ENCODE data around the gene SMAD6.
A peak's percentile ranks its signal among the peaks of the same experiment; 100 is the strongest.

The SMAD6 gene

GRCh38 chr15:66702035-66702786 lies at the start of gene SMAD6:
Gene SMAD6, plus strand, starts transcription at chr15:66702236. Its CDS starts 1,023 bp downstream, at chr15:66703259.
- peak within 1 kb of the TSS; percentile 82 for H3K4me3 Mint-ChIP-seq
- H3K27me3 Mint-ChIP-seq, result peaks cover 33% of the 10 kb centered on the region
- peak within 1 kb of the TSS; percentile 64 for H3K27ac Mint-ChIP-seq (ENCODE audit: low read depth)
- peaks cover 22% of the 10 kb centered on the region for H3K4me1 Mint-ChIP-seq
- peaks cover 2% of the 10 kb centered on the region for H3K36me3 Mint-ChIP-seq (ENCODE audit: insufficient read depth)
- DNase-seq (ENCODE audit: low spot score in 2 of 2) (peak; percentile 45 to 61), ATAC-seq (replicated peaks; ENCODE audit: extremely low read depth, poor library complexity, severe bottlenecking) (peak; percentile 59)
- H3K9me3 Mint-ChIP-seq, result no peaks in the 10 kb centered on the region

DNA sequence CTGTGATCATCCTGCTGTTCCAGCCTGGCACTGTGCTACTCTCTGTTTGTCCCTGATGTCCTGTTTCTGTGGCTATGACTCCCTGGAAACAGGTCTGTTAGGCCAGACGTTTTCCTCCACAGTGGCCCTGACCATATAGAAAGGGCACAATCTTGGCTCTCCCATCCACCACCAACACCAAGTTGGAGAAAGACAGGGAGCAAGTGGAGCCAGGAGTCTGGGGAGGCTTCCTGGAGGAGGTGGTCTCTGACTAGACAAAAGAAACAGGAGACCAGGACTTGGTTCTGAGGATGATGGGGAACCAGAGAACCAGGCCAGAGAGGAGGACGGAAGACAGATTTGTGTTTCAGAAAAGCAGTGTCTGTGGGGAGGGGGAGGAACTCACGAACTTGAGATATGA lies 49.2 kb upstream of the SMAD6 start:
- Mint-ChIP-seq H3K27ac (ENCODE audit: low read depth) (no peak overlapping the region), H3K27me3 (peaks cover 32% of the 10 kb centered on the region), H3K9me3 (no peaks in the 10 kb centered on the region), H3K4me3 (no peak overlapping the region), H3K4me1 (no peaks in the 10 kb centered on the region), H3K36me3 (ENCODE audit: insufficient read depth) (no peaks in the 10 kb centered on the region)
- ATAC-seq (replicated peaks; ENCODE audit: extremely low read depth, poor library complexity, severe bottlenecking), result no peak
- DNase-seq (ENCODE audit: low spot score in 2 of 2), result no peak

DNA sequence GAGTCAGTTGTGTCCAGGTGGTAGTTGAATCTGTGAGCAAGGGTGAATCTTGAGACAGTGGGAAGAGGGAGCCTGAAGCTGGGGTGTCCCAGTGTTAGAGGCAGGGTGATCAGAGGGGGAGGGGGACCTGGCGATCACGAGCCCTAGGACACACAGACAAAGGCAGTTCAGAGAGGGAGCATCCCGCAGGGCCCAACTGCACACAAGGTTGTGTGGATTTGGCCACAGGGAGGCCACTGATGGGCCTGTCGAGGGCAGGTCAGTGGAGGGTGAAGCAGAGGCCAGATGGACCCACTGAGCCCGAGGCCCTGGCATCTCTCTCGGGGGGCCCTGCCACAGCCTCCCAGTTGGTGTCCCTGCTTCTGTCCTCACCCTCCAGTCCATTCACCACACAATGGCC lies 48.6 kb upstream of the SMAD6 start:
- Mint-ChIP-seq H3K9me3 (no peaks in the 10 kb centered on the region), H3K4me1 (no peaks in the 10 kb centered on the region), H3K27ac (ENCODE audit: low read depth) (no peak overlapping the region), H3K36me3 (ENCODE audit: insufficient read depth) (no peaks in the 10 kb centered on the region), H3K4me3 (peak overlapping the region; percentile 2), H3K27me3 (peaks cover 32% of the 10 kb centered on the region)
- DNase-seq (ENCODE audit: low spot score in 2 of 2), result no peak
- ATAC-seq (replicated peaks; ENCODE audit: extremely low read depth, poor library complexity, severe bottlenecking), result no peak

DNA sequence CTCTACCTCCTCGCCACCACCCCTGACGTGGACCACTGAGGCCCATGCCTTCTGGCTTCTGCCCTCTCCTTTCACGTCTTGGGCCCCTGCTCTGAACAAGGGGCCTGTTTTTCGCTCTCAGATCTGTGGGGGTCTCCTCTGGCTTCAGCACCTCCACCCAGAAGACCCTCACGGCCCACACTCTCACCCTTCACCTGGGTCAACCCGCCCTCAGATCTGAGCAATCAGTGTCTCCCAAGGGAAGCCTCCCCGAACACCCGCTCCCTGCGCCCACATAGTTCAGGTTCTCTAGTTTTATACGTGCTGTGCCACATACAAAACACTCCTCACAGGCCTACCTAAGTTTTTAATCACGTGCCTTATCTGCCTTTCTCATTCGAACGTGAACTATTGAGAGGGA lies 48.2 kb upstream of the SMAD6 start:
- Mint-ChIP-seq H3K36me3 (ENCODE audit: insufficient read depth) (no peaks in the 10 kb centered on the region), H3K9me3 (no peaks in the 10 kb centered on the region), H3K27me3 (peaks cover 32% of the 10 kb centered on the region), H3K27ac (ENCODE audit: low read depth) (no peak overlapping the region), H3K4me3 (no peak overlapping the region), H3K4me1 (no peaks in the 10 kb centered on the region)
- ATAC-seq (replicated peaks; ENCODE audit: extremely low read depth, poor library complexity, severe bottlenecking), result no peak
- no peak for DNase-seq (ENCODE audit: low spot score in 2 of 2)

GRCh38 chr15:66654361-66654738 lies 47.7 kb upstream of the SMAD6 start:
- Mint-ChIP-seq H3K27ac (ENCODE audit: low read depth) (no peak overlapping the region), H3K27me3 (peaks cover 32% of the 10 kb centered on the region), H3K9me3 (no peaks in the 10 kb centered on the region), H3K4me1 (no peaks in the 10 kb centered on the region), H3K4me3 (no peak overlapping the region), H3K36me3 (ENCODE audit: insufficient read depth) (no peaks in the 10 kb centered on the region)
- no peak for DNase-seq (ENCODE audit: low spot score in 2 of 2)
- no peak for ATAC-seq (replicated peaks; ENCODE audit: extremely low read depth, poor library complexity, severe bottlenecking)

- H3K27me3 Mint-ChIP-seq, result peaks cover 32% of the 10 kb centered on the region
- H3K4me3 Mint-ChIP-seq, result peak overlapping the region; percentile 8
- no peak overlapping the region for H3K27ac Mint-ChIP-seq (ENCODE audit: low read depth)
- H3K9me3 Mint-ChIP-seq, result no peaks in the 10 kb centered on the region
- ATAC-seq (replicated peaks; ENCODE audit: extremely low read depth, poor library complexity, severe bottlenecking) (no peak), DNase-seq (ENCODE audit: low spot score in 2 of 2) (no peak)
- H3K4me1 Mint-ChIP-seq, result no peaks in the 10 kb centered on the region
- no peaks in the 10 kb centered on the region for H3K36me3 Mint-ChIP-seq (ENCODE audit: insufficient read depth)
Measured at GRCh38 chr15:66654739-66655375, 47.2 kb upstream of the SMAD6 start.

DNA sequence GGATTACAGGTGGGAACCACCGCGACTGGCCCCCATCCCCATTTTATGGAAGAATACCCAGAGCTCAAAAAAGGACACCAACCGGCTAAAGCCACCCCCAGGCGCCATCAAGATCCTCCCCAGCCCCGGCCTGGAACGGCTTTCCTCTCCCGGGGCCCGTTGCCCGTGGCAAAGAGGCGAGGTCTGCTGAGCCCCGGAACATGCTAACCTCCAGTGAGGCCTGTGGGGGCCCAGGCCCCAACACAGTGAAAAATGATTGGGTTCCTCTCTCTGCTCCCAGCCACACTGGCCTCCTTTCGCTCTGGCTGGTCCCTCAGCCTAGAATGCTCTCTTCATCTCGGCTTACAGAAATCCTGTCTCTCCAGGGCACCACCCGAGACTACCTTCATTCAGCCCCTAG lies 46.5 kb upstream of the SMAD6 start:
- DNase-seq (ENCODE audit: low spot score in 2 of 2) (no peak), ATAC-seq (replicated peaks; ENCODE audit: extremely low read depth, poor library complexity, severe bottlenecking) (no peak)
- Mint-ChIP-seq H3K4me1 (no peaks in the 10 kb centered on the region), H3K27ac (ENCODE audit: low read depth) (no peak overlapping the region), H3K36me3 (ENCODE audit: insufficient read depth) (no peaks in the 10 kb centered on the region), H3K9me3 (no peaks in the 10 kb centered on the region), H3K4me3 (peak overlapping the region; percentile 8), H3K27me3 (peaks cover 32% of the 10 kb centered on the region)

- Mint-ChIP-seq H3K27me3 (peaks cover 32% of the 10 kb centered on the region), H3K4me3 (peak overlapping the region; percentile 8), H3K27ac (ENCODE audit: low read depth) (no peak overlapping the region), H3K4me1 (no peaks in the 10 kb centered on the region), H3K36me3 (ENCODE audit: insufficient read depth) (no peaks in the 10 kb centered on the region), H3K9me3 (no peaks in the 10 kb centered on the region)
- DNase-seq (ENCODE audit: low spot score in 2 of 2) (no peak), ATAC-seq (replicated peaks; ENCODE audit: extremely low read depth, poor library complexity, severe bottlenecking) (no peak)
Measured at GRCh38 chr15:66655997-66656396, 46.0 kb upstream of the SMAD6 start.

GRCh38 chr15:66657185-66658020 lies 44.6 kb upstream of the SMAD6 start:
- Mint-ChIP-seq H3K27me3 (peaks cover 31% of the 10 kb centered on the region), H3K9me3 (no peaks in the 10 kb centered on the region), H3K36me3 (ENCODE audit: insufficient read depth) (no peaks in the 10 kb centered on the region), H3K27ac (ENCODE audit: low read depth) (no peak overlapping the region), H3K4me1 (no peaks in the 10 kb centered on the region), H3K4me3 (no peak overlapping the region)
- ATAC-seq (replicated peaks; ENCODE audit: extremely low read depth, poor library complexity, severe bottlenecking), result no peak
- no peak for DNase-seq (ENCODE audit: low spot score in 2 of 2)

DNA sequence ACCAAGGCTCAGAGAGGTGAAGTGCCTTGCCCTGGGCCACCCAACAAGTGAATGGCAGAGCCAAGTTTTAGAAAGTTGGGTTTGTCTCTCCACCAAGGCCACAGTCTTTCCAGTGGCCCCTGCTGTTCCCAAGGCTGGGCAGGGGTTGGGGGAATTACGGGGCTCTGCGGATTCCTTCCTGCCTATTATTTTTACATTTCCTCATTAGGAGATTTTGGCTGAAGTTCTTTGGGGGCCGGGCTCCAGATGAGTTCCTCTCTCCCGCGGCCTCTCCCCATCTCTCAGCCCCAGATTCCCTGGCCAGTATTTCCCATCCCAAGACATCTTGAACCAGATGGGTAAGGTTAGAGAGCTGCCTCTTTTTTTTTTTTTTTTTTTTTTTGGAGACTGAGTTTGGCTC lies 44.0 kb upstream of the SMAD6 start:
- H3K36me3 Mint-ChIP-seq (ENCODE audit: insufficient read depth), result no peaks in the 10 kb centered on the region
- H3K27ac Mint-ChIP-seq (ENCODE audit: low read depth), result no peak overlapping the region
- H3K9me3 Mint-ChIP-seq, result no peaks in the 10 kb centered on the region
- ATAC-seq (replicated peaks; ENCODE audit: extremely low read depth, poor library complexity, severe bottlenecking), result no peak
- H3K4me1 Mint-ChIP-seq, result no peaks in the 10 kb centered on the region
- no peak overlapping the region for H3K4me3 Mint-ChIP-seq
- no peak for DNase-seq (ENCODE audit: low spot score in 2 of 2)
- peaks cover 25% of the 10 kb centered on the region for H3K27me3 Mint-ChIP-seq

GRCh38 chr15:66658855-66659254 lies 43.2 kb upstream of the SMAD6 start:
- Mint-ChIP-seq H3K4me3 (no peak overlapping the region), H3K36me3 (ENCODE audit: insufficient read depth) (no peaks in the 10 kb centered on the region), H3K27ac (ENCODE audit: low read depth) (no peak overlapping the region), H3K9me3 (no peaks in the 10 kb centered on the region), H3K4me1 (no peaks in the 10 kb centered on the region), H3K27me3 (peaks cover 16% of the 10 kb centered on the region)
- no peak for DNase-seq (ENCODE audit: low spot score in 2 of 2)
- ATAC-seq (replicated peaks; ENCODE audit: extremely low read depth, poor library complexity, severe bottlenecking), result no peak

GRCh38 chr15:66659384-66659783 lies 42.7 kb upstream of the SMAD6 start:
- H3K4me1 Mint-ChIP-seq, result no peaks in the 10 kb centered on the region
- no peak for ATAC-seq (replicated peaks; ENCODE audit: extremely low read depth, poor library complexity, severe bottlenecking)
- H3K27me3 Mint-ChIP-seq, result peaks cover 12% of the 10 kb centered on the region
- DNase-seq (ENCODE audit: low spot score in 2 of 2), result no peak
- no peaks in the 10 kb centered on the region for H3K36me3 Mint-ChIP-seq (ENCODE audit: insufficient read depth)
- no peak overlapping the region for H3K27ac Mint-ChIP-seq (ENCODE audit: low read depth)
- no peaks in the 10 kb centered on the region for H3K9me3 Mint-ChIP-seq
- H3K4me3 Mint-ChIP-seq, result no peak overlapping the region
